Caco-2 (cell line): ENCODE data around the gene OR52I1. TPM values are rescaled to one million over a fixed set of nuclear protein-coding genes. Genes with fewer than 3 reads are reported as not detected.

ENCODE experiments used
- BruUV-seq: library from RNA; stranded (reverse); fragments of 400-500 nt; replicated peaks from 2 replicates; lab custom pipeline; 2021; lab: Mats Ljungman, UMichigan
- CTCF ChIA-PET: fragments of 300-600 bp; sonication (Branson Sonifier 250); formaldehyde crosslinking; loops from one replicate; lab custom pipeline; 2022; ENCODE audit warnings: antibody characterized with exemption; lab: Charles Lee
- POLR2A ChIA-PET: fragments of 300-600 bp; sonication (Branson Sonifier 250); formaldehyde crosslinking; loops from one replicate; lab custom pipeline; 2022; ENCODE audit warnings: antibody characterized with exemption; lab: Charles Lee
- DNase-seq, 2 experiments: peaks; one replicate each; pipeline versions ENCODE4 v3.0.0 to v3.0.0-alpha.2; 2020 to 2022
- H3K27me3 ChIP-seq: replicated peaks from 2 replicates; pipeline ENCODE4 v1.6.0; 2011; ENCODE audit warnings: low read length; ENCODE audit not compliant: control insufficient read depth, insufficient read depth
- H3K36me3 ChIP-seq: 2 replicates; pipeline ENCODE4 v1.5.1; 2011; ENCODE audit warnings: low read length; ENCODE audit not compliant: control insufficient read depth, insufficient read depth
- H3K4me1 ChIP-seq: fragments of 250-450 bp; sonication (Bioruptor Pico); 2 replicates; pipeline ENCODE4 v1.5.1; 2020; ENCODE audit warnings: mild to moderate bottlenecking
- H3K4me3 ChIP-seq: 2 replicates; pipeline ENCODE4 v1.5.1; 2011; ENCODE audit warnings: low read depth, mild to moderate bottlenecking, control low read depth, low read length
- H3K9me3 ChIP-seq: fragments of 250-450 bp; sonication (Bioruptor Pico); 2 replicates; pipeline ENCODE4 v1.5.1; 2020; ENCODE audit warnings: mild to moderate bottlenecking, moderate library complexity
- H3K27ac Mint-ChIP-seq: one replicate; pipeline ENCODE4 v1.8.0; 2022; ENCODE audit warnings: mixed read lengths; ENCODE audit not compliant: unreplicated experiment
- H3K27me3 Mint-ChIP-seq: one replicate; pipeline ENCODE4 v1.8.0; 2022; ENCODE audit warnings: mixed read lengths; ENCODE audit not compliant: insufficient read depth, unreplicated experiment
- H3K36me3 Mint-ChIP-seq: one replicate; pipeline ENCODE4 v1.8.0; 2022; ENCODE audit warnings: mild to moderate bottlenecking, mixed read lengths; ENCODE audit not compliant: insufficient read depth, unreplicated experiment
- H3K4me1 Mint-ChIP-seq: one replicate; pipeline ENCODE4 v1.8.0; 2022; ENCODE audit warnings: low read depth, mixed read lengths; ENCODE audit not compliant: unreplicated experiment
- H3K4me3 Mint-ChIP-seq: one replicate; pipeline ENCODE4 v1.8.0; 2022; ENCODE audit warnings: mild to moderate bottlenecking, moderate library complexity, mixed read lengths; ENCODE audit not compliant: unreplicated experiment
- H3K9me3 Mint-ChIP-seq: one replicate; pipeline ENCODE4 v1.8.0; 2022; ENCODE audit warnings: mixed read lengths; ENCODE audit not compliant: unreplicated experiment
- CTCF ChIP-seq, 2 experiments: fragments of 200-600 bp in 1 of 2; IDR thresholded peaks; 1 replicate in 1 of 2; 2 replicates in 1 of 2; pipeline versions ENCODE4 v1.5.1 to v1.8.0; 2011 to 2022; ENCODE audit warnings: antibody characterized with exemption in 1 of 2, control low read depth in 1 of 2, inconsistent platforms in 1 of 2, low read depth in 1 of 2, low read length in 1 of 2, mild to moderate bottlenecking in 1 of 2, moderate library complexity in 1 of 2; ENCODE audit not compliant: insufficient read depth in 1 of 2, severe bottlenecking in 1 of 2, unreplicated experiment in 1 of 2
- intact Hi-C: fragments of 100-400 bp; cut with micrococcal nuclease; formaldehyde crosslinking; loops from one replicate; pipeline ENCODE4 v1.10.0; 2022; ENCODE audit not compliant: unreplicated experiment
- total RNA-seq: library from RNA; stranded (reverse); gene quantifications from 2 replicates; pipeline ENCODE4 v1.2.3, GENCODE V29; 2022

OR52I1 gene
- total RNA-seq, 1 experiment from 2014 or later: not detected

- Mint-ChIP-seq H3K27ac (no peak overlapping the region), H3K4me1 (peaks cover 13% of the 10 kb centered on the region), H3K27me3 (peaks cover 3% of the 10 kb centered on the region), H3K36me3 (no peaks in the 10 kb centered on the region), H3K4me3 (no peak overlapping the region), H3K9me3 (no peaks in the 10 kb centered on the region)
- DNase-seq: no peak
- H3K9me3 ChIP-seq: no peaks in the 10 kb centered on the region
- BruUV-seq: no TSS peak
- H3K4me3 ChIP-seq: no peak overlapping the region
- CTCF ChIA-PET: no interaction called here
- intact Hi-C loops: no loop called here
- POLR2A ChIA-PET: no interaction called here
- no peaks in the 10 kb centered on the region for H3K36me3 ChIP-seq
- no peaks in the 10 kb centered on the region; the same call in 1 of the 2 replicates for H3K27me3 ChIP-seq
- H3K4me1 ChIP-seq: peaks cover 11% of the 10 kb centered on the region
- TF ChIP-seq CTCF (IDR thresholded peaks at IDR 0.05; ENCODE audit: insufficient read depth in 1 of 2, low read depth in 1 of 2, low read length in 1 of 2, severe bottlenecking in 1 of 2, unreplicated experiment in 1 of 2): no peak
Measured at GRCh38 chr11:4643076-4643475, 49.2 kb downstream of the OR52I1 start.

- peaks cover 3% of the 10 kb centered on the region for H3K27me3 Mint-ChIP-seq
- no TSS peak for BruUV-seq
- no peaks in the 10 kb centered on the region for H3K36me3 Mint-ChIP-seq
- intact Hi-C loops: no loop called here
- no peaks in the 10 kb centered on the region for H3K9me3 Mint-ChIP-seq
- Histone ChIP-seq H3K4me1 (peaks cover 11% of the 10 kb centered on the region), H3K36me3 (no peaks in the 10 kb centered on the region), H3K4me3 (no peak within 1 kb of the TSS), H3K9me3 (no peaks in the 10 kb centered on the region), H3K27me3 (no peaks in the 10 kb centered on the region; the same call in 1 of the 2 replicates)
- H3K4me3 Mint-ChIP-seq: no peak within 1 kb of the TSS
- H3K4me1 Mint-ChIP-seq: peaks cover 13% of the 10 kb centered on the region
- CTCF ChIA-PET: no interaction called here
- POLR2A ChIA-PET: no interaction called here
- DNase-seq: no peak
- H3K27ac Mint-ChIP-seq: no peak within 1 kb of the TSS
- TF ChIP-seq CTCF (IDR thresholded peaks at IDR 0.05; ENCODE audit: insufficient read depth in 1 of 2, low read depth in 1 of 2, low read length in 1 of 2, severe bottlenecking in 1 of 2, unreplicated experiment in 1 of 2): no peak
Measured at GRCh38 chr11:4643682-4644081, 49.8 kb downstream of the OR52I1 start, which contains the start of gene OR51E1. OR51E1 (plus strand) TSS chr11:4643982; CDS start chr11:4652527, 8,545 bp downstream.

GRCh38 chr11:4644233-4644632, 50.4 kb downstream of the OR52I1 start:
- Mint-ChIP-seq H3K27ac (no peak overlapping the region), H3K4me3 (no peak overlapping the region), H3K27me3 (peaks cover 3% of the 10 kb centered on the region), H3K4me1 (peaks cover 13% of the 10 kb centered on the region), H3K36me3 (no peaks in the 10 kb centered on the region), H3K9me3 (no peaks in the 10 kb centered on the region)
- intact Hi-C loops: no loop called here
- no peak for TF ChIP-seq CTCF (IDR thresholded peaks at IDR 0.05; ENCODE audit: insufficient read depth in 1 of 2, low read depth in 1 of 2, low read length in 1 of 2, severe bottlenecking in 1 of 2, unreplicated experiment in 1 of 2)
- CTCF ChIA-PET: no interaction called here
- Histone ChIP-seq H3K4me3 (no peak overlapping the region), H3K36me3 (no peaks in the 10 kb centered on the region), H3K4me1 (peaks cover 11% of the 10 kb centered on the region), H3K27me3 (no peaks in the 10 kb centered on the region; the same call in 1 of the 2 replicates), H3K9me3 (no peaks in the 10 kb centered on the region)
- DNase-seq: no peak
- no TSS peak for BruUV-seq
- POLR2A ChIA-PET: no interaction called here

Other genes starting within 250 kb of the OR52I1 start
- not detected in 2 replicates for gene OR52B4, start 225.7 kb upstream of the OR52I1 start, total RNA-seq
- gene TRIM21, start 200.3 kb upstream of the OR52I1 start, total RNA-seq: 5.4 and 6.1 TPM in 2 replicates
- gene OR52K2, start 144.7 kb upstream of the OR52I1 start, total RNA-seq: not detected in 2 replicates
- gene OR52K1, start 111.4 kb upstream of the OR52I1 start, total RNA-seq: not detected in 2 replicates
- gene OR52M1, start 48.8 kb upstream of the OR52I1 start, total RNA-seq: not detected in 2 replicates
- not detected in 2 replicates for gene OR52I2, start 12.3 kb upstream of the OR52I1 start, total RNA-seq
- 4.9 and 6.9 TPM in 2 replicates for gene TRIM68, start 14.2 kb downstream of the OR52I1 start, total RNA-seq
- gene OR51D1, start 43.4 kb downstream of the OR52I1 start, total RNA-seq: not detected in 2 replicates
- not detected in 2 replicates for gene OR51E1, start 49.9 kb downstream of the OR52I1 start, total RNA-seq
- gene OR51E2, start 103.8 kb downstream of the OR52I1 start, total RNA-seq: not detected in 2 replicates
- not detected in 2 replicates for gene MMP26, start 110.7 kb downstream of the OR52I1 start, total RNA-seq
- not detected in 2 replicates for gene OR51F1, start 175.9 kb downstream of the OR52I1 start, total RNA-seq
- not detected in 2 replicates for gene OR52R1, start 210.3 kb downstream of the OR52I1 start, total RNA-seq
- not detected in 2 replicates for gene OR51F2, start 227.3 kb downstream of the OR52I1 start, total RNA-seq